CD4-positive, CD25-positive, alpha-beta regulatory T cell (primary cell): Measurements from ENCODE around the gene TRIM38. TPM values are rescaled to one million over a fixed set of nuclear protein-coding genes. Genes with fewer than 3 reads are reported as not detected.
A peak's percentile ranks its signal among the peaks of the same experiment; 100 is the strongest.
"Not testable (repeated sequence)": the region's sequence is repeated elsewhere in the genome, so short reads cannot be mapped to it uniquely, and the experiment has no call there.

ENCODE experiments used
- ATAC-seq, 2 donors: fragments of 150-1000 bp; cut with Tn5 transposase; one replicate each; pipeline ENCODE4 v1.10.0; 2021; ENCODE audit warnings: low read depth in 2 of 2, moderate number of reproducible peaks in 2 of 2, moderate library complexity in 1 of 2
- DNase-seq, 3 donors: peaks; one replicate each; pipeline versions ENCODE4 v3.0.0 to v3.0.0-alpha.2; 2012 to 2022; ENCODE audit warnings: mixed read lengths in 1 of 3
- H3K27ac ChIP-seq: one replicate; pipeline ENCODE4 v1.7.0; 2013; ENCODE audit warnings: mild to moderate bottlenecking, low read length; ENCODE audit not compliant: insufficient read depth, poor library complexity, severe bottlenecking
- H3K27me3 ChIP-seq: one replicate; pipeline ENCODE4 v1.7.0; 2013; ENCODE audit warnings: low read length; ENCODE audit not compliant: control insufficient read depth, insufficient read depth
- H3K36me3 ChIP-seq: one replicate; pipeline ENCODE4 v1.7.0; 2013; ENCODE audit warnings: mild to moderate bottlenecking, low read length, moderate library complexity; ENCODE audit not compliant: control insufficient read depth, insufficient read depth
- H3K4me1 ChIP-seq: 2 replicates; pipeline ENCODE4 v1.7.0; 2013; ENCODE audit warnings: mild to moderate bottlenecking, low read length; ENCODE audit not compliant: insufficient read depth, control insufficient read depth, poor library complexity, severe bottlenecking
- H3K4me3 ChIP-seq: one replicate; pipeline ENCODE4 v1.7.0; 2013; ENCODE audit warnings: low read depth, mild to moderate bottlenecking, low read length, moderate library complexity
- H3K9me3 ChIP-seq, 2 experiments: 1 replicate in 1 of 2; 2 replicates in 1 of 2; pipeline ENCODE4 v1.7.0; 2013; ENCODE audit warnings: low read length in 2 of 2, mild to moderate bottlenecking in 1 of 2, moderate library complexity in 1 of 2; ENCODE audit not compliant: control insufficient read depth in 2 of 2
- H3K27ac Mint-ChIP-seq, 3 donors: one replicate each; pipeline ENCODE4 v1.8.0; 2020 to 2022; ENCODE audit warnings: mild to moderate bottlenecking in 3 of 3, mixed read lengths in 3 of 3, moderate library complexity in 2 of 3
- H3K27me3 Mint-ChIP-seq: one replicate; pipeline ENCODE4 v1.8.0; 2022; ENCODE audit warnings: mild to moderate bottlenecking, mixed read lengths
- H3K36me3 Mint-ChIP-seq: one replicate; pipeline ENCODE4 v1.8.0; 2020; ENCODE audit warnings: mixed read lengths
- H3K4me1 Mint-ChIP-seq, 4 donors: one replicate each; pipeline ENCODE4 v1.8.0; 2020 to 2022; ENCODE audit warnings: mixed read lengths in 4 of 4, mild to moderate bottlenecking in 1 of 4
- H3K4me3 Mint-ChIP-seq, 4 donors: one replicate each; pipeline ENCODE4 v1.8.0; 2020 to 2022; ENCODE audit warnings: mild to moderate bottlenecking in 4 of 4, mixed read lengths in 4 of 4, moderate library complexity in 3 of 4
- H3K9me3 Mint-ChIP-seq, 7 donors: one replicate each; pipeline ENCODE4 v1.8.0; 2020 to 2022; ENCODE audit warnings: mixed read lengths in 7 of 7, mild to moderate bottlenecking in 3 of 7, moderate library complexity in 2 of 7
- polyA plus RNA-seq, 4 donors: library from polyadenylated mRNA; unstranded; fragments of 300-500 nt; fragmentation: Illumina TruSeq; gene quantifications; one replicate each; pipeline ENCODE4 v1.2.3, GENCODE V29; 2021
- total RNA-seq: library from RNA; stranded (reverse); gene quantifications from one replicate; pipeline ENCODE4 v1.2.3, GENCODE V29; 2022

The TRIM38 gene
- total and polyA plus RNA-seq, 5 donors from 2014 or later = 6.6 to 22.9 (median 8.9) TPM

- DNase-seq = no peak
- H3K9me3 Mint-ChIP-seq = no peaks in the 10 kb centered on the region
- H3K4me3 Mint-ChIP-seq = no peak overlapping the region
- H3K27me3 ChIP-seq = no peaks in the 10 kb centered on the region
- peaks cover 5 to 35% (median 27%) of the 10 kb centered on the region in 4 donors for H3K4me1 Mint-ChIP-seq
- H3K36me3 ChIP-seq = peaks cover 33% of the 10 kb centered on the region
- peaks cover 30% of the 10 kb centered on the region for H3K36me3 Mint-ChIP-seq
- ATAC-seq = no peak
- H3K27me3 Mint-ChIP-seq = no peaks in the 10 kb centered on the region
- H3K27ac Mint-ChIP-seq = peak overlapping the region in 2 of 3 donors; percentile 8 to 35
- no peak overlapping the region for H3K27ac ChIP-seq
- no peak overlapping the region for H3K4me3 ChIP-seq
- peaks cover 12% of the 10 kb centered on the region for H3K4me1 ChIP-seq
- no peaks in the 10 kb centered on the region for H3K9me3 ChIP-seq
Observed at GRCh38 chr6:25987845-25988244, 25.2 kb downstream of the TRIM38 start.

DNA sequence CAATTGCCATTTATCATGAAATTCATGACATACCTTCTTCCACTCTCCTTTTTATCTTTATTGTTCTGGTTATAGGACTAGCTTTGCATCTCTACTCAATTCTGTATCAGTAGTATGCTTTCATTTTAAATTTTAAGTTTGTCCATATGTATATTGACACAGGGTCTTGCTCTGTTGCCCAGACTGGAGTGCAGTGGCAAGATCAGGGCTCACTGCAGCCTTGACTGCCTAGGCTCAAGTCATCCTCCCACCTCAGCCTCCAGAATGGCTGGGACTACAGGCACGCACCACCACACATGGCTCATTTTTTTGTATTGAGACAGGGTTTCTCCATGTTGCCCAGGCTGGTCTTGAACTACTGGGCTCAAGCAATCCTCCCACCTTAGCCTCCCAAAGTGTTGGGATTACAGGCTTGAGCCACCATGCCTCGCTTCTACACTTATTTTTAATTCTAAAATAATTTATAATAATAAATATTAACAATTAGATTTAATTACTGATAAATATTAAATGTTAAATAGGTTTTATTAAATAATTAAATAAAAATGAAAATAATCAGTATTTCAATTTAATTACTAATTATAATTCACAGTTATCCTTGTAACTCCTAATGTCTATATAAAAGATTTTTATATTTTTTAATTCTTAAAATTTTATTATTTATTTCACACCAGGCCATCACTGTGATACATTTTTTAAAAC, 27.7 kb downstream of the TRIM38 start:
- DNase-seq (no peak), ATAC-seq (no peak)
- Histone ChIP-seq H3K4me1 (peaks cover 16% of the 10 kb centered on the region), H3K4me3 (no peak overlapping the region), H3K27ac (peak overlapping the region; percentile 9), H3K9me3 (no peaks in the 10 kb centered on the region), H3K27me3 (no peaks in the 10 kb centered on the region), H3K36me3 (peaks cover 8% of the 10 kb centered on the region)
- peak overlapping the region in 2 of 3 donors; percentile 13 to 96 for H3K27ac Mint-ChIP-seq
- no peaks in the 10 kb centered on the region for H3K9me3 Mint-ChIP-seq
- no peaks in the 10 kb centered on the region for H3K27me3 Mint-ChIP-seq
- peaks cover 14% of the 10 kb centered on the region for H3K36me3 Mint-ChIP-seq
- H3K4me3 Mint-ChIP-seq = peak overlapping the region in 3 of 4 donors; percentile 26 to 44 (median 34)
- H3K4me1 Mint-ChIP-seq = peaks cover 0 to 33% (median 26%) of the 10 kb centered on the region in 4 donors

DNA sequence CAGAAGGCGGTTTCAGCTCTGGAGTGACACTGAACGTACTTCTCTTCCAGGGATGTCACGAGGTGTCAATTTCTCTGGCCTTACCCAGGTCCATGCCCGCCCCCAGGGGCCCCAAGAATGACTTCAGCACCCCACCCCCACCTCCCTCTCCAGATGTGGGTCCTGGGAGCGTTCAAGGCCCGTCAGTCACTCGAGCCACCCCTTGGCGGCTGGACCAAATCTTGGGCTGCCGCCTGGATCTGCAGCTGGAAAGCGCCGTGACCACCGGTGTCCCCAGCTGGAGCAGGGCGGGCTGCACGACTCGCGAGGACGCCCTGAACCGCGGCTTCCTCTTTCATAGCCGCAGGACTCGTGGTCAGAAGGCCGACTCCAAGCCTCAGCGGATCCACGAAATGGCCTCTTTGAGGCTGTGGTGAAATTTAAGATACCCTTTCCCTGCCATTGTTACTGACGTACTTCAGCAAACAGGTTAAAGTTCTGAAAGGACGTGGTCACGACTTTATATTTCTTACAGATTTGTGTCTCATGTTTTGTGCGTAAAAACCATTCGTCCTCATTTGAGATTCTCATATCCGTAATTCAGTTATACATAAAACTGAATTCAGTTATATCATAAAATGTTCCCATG, 29.3 kb downstream of the TRIM38 start:
- H3K27me3 Mint-ChIP-seq = no peaks in the 10 kb centered on the region
- ATAC-seq = peak; percentile 10 to 12

GRCh38 chr6:25992413-25993340, 30.1 kb downstream of the TRIM38 start:
- Histone ChIP-seq H3K36me3 (peaks cover 4% of the 10 kb centered on the region), H3K27ac (peak overlapping the region; percentile 67), H3K27me3 (no peaks in the 10 kb centered on the region), H3K4me3 (peak overlapping the region; percentile 89), H3K4me1 (peaks cover 16% of the 10 kb centered on the region), H3K9me3 (no peaks in the 10 kb centered on the region)
- Mint-ChIP-seq H3K9me3 (no peaks in the 10 kb centered on the region), H3K36me3 (peaks cover 8% of the 10 kb centered on the region), H3K4me3 (peak overlapping the region; percentile 89 to 97 (median 94)), H3K27me3 (no peaks in the 10 kb centered on the region), H3K4me1 (peaks cover 0 to 31% (median 27%) of the 10 kb centered on the region in 4 donors), H3K27ac (peak overlapping the region; percentile 94 to 98 (median 96))
- ATAC-seq (peak; percentile 93 to 97), DNase-seq (peak; percentile 81 to 93 (median 90))

More for the DNA sequence above, 29.3 kb downstream of the TRIM38 start:
- no peaks in the 10 kb centered on the region for H3K9me3 Mint-ChIP-seq
- H3K27ac Mint-ChIP-seq = peak overlapping the region; percentile 71 to 98 (median 94)
- peaks cover 4% of the 10 kb centered on the region for H3K36me3 ChIP-seq
- H3K4me1 ChIP-seq = peaks cover 16% of the 10 kb centered on the region
- no peaks in the 10 kb centered on the region for H3K27me3 ChIP-seq
- H3K27ac ChIP-seq = peak overlapping the region; percentile 67
- peak overlapping the region; percentile 89 for H3K4me3 ChIP-seq
- peak in 2 of 3 donors; percentile 22 to 62 for DNase-seq
- H3K4me1 Mint-ChIP-seq = peaks cover 0 to 32% (median 27%) of the 10 kb centered on the region in 4 donors
- no peaks in the 10 kb centered on the region for H3K9me3 ChIP-seq
- H3K36me3 Mint-ChIP-seq = peaks cover 12% of the 10 kb centered on the region
- H3K4me3 Mint-ChIP-seq = peak overlapping the region; percentile 89 to 97 (median 94)

GRCh38 chr6:25993341-25993684, 30.7 kb downstream of the TRIM38 start:
- DNase-seq, H3K9me3 ChIP-seq, ATAC-seq, H3K27me3 ChIP-seq, H3K9me3 Mint-ChIP-seq, H3K27me3 Mint-ChIP-seq, H3K36me3 Mint-ChIP-seq, H3K36me3 ChIP-seq, H3K27ac ChIP-seq: not testable (repeated sequence)
- Histone ChIP-seq H3K4me3 (peak overlapping the region; percentile 80), H3K4me1 (peaks cover 16% of the 10 kb centered on the region)
- peak overlapping the region in 1 of 3 donors; percentile 94 for H3K27ac Mint-ChIP-seq
- peaks cover 0 to 26% (median 21%) of the 10 kb centered on the region in 4 donors for H3K4me1 Mint-ChIP-seq
- peak overlapping the region; percentile 38 to 93 (median 84) for H3K4me3 Mint-ChIP-seq

DNA sequence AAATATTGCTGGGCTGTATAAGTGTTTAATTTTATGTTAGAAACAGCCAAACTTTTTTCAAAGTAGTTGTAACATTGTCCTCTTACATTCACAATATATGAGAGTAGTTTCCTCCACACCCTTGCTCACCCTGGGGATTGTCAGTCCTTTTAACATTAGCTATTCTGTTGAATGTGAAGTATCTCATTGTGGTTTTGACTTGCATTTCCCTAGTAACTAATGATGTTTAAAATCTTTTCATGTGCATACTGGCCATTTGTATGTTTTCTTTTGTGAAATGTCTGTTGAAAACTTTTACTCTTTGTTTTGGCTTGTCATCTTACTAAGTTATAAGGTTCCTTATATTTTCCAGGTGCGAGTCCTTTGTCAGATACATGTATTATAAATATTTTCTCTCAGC, 32.9 kb downstream of the TRIM38 start:
- no peak overlapping the region for H3K27ac ChIP-seq
- Mint-ChIP-seq H3K27me3 (no peaks in the 10 kb centered on the region), H3K4me1 (peaks cover 0 to 26% (median 21%) of the 10 kb centered on the region in 4 donors), H3K27ac (no peak overlapping the region), H3K9me3 (no peaks in the 10 kb centered on the region), H3K4me3 (peak overlapping the region in 2 of 4 donors; percentile 4 to 17), H3K36me3 (peaks cover 19% of the 10 kb centered on the region)
- H3K4me3 ChIP-seq = no peak overlapping the region
- DNase-seq (no peak), ATAC-seq (no peak)
- peaks cover 16% of the 10 kb centered on the region for H3K4me1 ChIP-seq
- no peaks in the 10 kb centered on the region for H3K27me3 ChIP-seq
- no peaks in the 10 kb centered on the region for H3K9me3 ChIP-seq
- peaks cover 5% of the 10 kb centered on the region for H3K36me3 ChIP-seq

DNA sequence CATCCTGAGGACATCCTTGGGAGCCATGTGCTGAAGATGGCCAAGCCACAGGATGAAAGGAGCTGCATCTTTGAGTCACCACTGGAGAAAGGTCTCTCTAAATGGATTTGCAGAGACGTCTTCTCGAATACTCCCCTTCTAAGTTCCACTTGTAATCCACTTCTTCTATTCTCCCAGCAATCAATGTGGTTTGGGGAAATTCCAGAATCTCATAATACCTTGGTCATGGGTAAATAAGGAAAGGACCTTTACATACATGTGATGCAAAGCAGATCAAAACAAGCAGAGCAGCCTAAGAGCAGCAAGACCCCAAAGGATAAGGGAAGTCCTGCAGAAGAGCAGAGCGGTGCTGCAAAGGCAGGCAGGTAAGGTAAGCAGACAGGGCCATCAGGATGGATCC, 35.3 kb downstream of the TRIM38 start:
- Histone ChIP-seq H3K36me3 (peaks cover 5% of the 10 kb centered on the region), H3K9me3 (no peaks in the 10 kb centered on the region), H3K27ac (no peak overlapping the region), H3K27me3 (no peaks in the 10 kb centered on the region), H3K4me1 (peaks cover 3% of the 10 kb centered on the region), H3K4me3 (no peak overlapping the region)
- Mint-ChIP-seq H3K27me3 (no peaks in the 10 kb centered on the region), H3K9me3 (no peaks in the 10 kb centered on the region), H3K4me1 (peaks cover 0 to 18% (median 10%) of the 10 kb centered on the region in 4 donors), H3K36me3 (peaks cover 23% of the 10 kb centered on the region), H3K27ac (no peak overlapping the region), H3K4me3 (peak overlapping the region in 1 of 4 donors; percentile 23)
- DNase-seq (no peak), ATAC-seq (no peak)
